ENCODE results near the gene CCER1.

GRCh38 chr12:90921536-90921935, 33.4 kb downstream of the CCER1 start:
- no peak for TF ChIP-seq RAD21 (IDR thresholded peaks at IDR 0.05; ENCODE audit: low read depth)
- no peak for TF ChIP-seq TAF1 (IDR thresholded peaks at IDR 0.05; ENCODE audit: low read depth)
